HuH-7.5 (cell line): Measurements from ENCODE around the gene TEX29.

Experiments
- DNase-seq: peaks from one replicate; pipeline ENCODE4 v3.0.0; 2011; ENCODE audit warnings: low spot score

The TEX29 gene

DNA sequence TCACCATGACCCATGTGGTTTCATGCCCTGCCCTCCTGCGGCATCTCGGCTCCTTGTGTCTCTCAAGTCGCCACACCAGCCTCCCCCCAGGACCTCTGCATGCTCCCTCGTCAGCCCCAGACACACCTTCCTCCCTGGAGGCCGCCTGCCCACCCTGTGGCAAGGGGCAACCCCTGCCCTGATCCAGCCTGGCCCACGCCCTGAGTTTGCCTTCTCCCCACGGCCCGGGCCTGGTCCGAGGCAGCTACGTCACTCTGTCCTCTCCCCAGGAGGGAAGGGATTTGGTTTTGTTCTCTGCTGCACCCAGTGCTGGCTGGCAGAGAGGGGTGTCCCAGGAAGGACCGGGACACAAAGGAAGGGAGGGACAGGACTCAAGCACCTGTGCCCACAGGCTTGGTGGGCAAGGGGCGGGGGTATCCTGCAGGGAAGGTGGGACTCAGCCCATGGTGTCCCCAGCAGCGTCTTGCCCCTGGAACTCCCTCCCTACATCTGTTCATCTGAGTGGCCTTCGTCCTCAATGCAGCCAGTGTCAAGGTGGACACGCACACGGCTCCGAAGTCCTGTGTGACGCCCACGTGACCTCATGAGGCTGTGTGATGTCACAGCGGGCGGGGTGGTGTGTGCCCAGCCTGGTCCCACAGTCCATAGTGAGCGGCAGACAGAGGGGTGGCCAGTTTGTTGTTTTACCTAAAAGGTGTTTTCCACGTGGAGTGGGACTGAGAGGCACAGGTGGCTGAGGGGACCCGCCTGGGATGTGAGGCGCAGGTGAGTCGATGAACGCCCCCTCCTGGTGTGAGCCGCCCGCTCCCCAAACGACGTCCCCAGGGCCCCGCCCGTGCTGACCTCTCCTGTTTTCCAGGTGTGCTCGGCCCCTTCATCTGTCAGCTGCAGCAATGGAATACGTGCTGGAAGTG is at the start of gene TEX29:
Gene TEX29 (plus strand): TSS at position 645 of the 914 bp plus-strand sequence. CDS start 249 bp downstream, at position 894.
- no peak for DNase-seq

DNA sequence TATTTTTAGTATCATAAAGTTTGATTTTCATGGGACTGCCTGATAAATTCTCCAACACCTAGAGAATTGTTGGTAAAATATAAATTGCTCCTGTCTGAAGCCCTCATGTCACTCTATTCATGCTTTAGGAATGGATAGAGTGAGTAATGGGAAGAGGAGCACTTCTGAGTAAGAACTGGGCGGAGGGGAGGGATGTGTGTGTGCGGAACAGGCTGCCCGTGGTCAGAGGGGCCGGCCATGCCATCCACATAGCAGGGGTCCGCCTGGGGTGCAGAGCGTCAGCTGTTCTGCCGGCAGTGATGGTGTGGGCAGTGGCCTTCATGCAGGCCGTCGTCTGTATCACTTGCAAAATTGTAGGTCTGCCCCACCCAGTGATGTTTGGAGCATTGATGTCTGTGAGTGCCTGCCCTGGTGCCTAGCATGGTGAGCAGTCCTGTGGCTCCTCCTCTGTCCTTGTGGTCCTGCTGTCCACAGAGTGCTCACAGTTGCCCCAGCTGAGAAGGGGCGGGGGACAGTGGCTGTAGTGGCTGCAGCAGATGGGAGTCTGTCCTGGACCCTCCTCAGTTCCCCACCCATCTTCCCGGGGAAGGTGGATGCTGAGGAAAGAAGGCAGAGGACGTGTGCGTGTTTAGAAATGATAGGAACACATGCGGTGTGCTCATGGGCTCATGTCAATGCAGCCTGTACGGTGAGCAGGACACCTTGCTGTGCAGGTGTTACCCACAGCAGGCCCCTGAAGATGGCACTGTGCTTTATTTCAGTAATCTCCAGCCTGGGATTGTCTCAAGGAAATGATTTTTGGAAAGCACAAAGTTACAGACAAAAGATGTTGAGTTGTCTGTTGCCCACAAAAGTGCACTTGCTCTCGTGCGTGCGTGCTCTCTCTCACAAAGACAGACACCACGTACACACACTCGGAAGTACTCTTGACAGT is 49.4 kb upstream of the TEX29 start:
- DNase-seq = no peak

DNA sequence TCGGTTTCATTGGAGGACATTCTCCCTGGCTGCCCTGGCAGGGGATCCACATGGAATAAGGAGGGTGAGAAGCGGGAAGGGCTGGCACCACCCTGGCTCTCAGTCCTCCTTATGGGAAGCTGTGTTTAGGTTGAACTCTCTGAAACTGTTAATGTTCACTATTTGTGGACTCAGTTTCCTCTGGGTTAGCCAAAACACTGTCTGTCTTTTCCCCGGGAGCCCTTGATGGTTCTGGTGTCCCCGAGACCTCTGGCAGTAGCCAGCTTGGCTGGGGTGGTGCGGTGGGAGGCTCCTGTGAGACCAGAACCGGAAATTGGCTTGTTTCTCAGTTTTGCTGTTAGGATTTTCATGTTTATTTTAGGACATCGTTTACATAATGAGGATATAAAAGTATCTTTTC is 48.3 kb upstream of the TEX29 start:
- DNase-seq = no peak

DNA sequence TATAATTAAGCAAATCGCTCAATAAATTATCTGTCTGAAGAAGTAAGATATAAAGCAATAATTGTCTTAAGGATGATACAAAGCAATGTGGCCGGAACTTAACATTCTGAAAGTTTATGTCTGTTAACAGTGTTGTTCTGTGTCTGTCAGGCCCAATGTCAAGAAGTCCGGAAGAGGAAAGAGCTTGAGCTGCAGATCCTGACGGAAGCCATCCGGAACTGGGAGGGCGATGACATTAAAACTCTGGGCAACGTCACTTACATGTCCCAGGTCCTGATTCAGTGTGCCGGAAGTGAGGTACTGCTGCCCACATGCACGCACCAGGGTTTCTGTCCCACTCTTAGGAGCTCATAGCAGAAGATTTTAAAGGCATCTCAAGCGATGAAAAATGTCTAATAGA is 45.1 kb upstream of the TEX29 start:
- DNase-seq = no peak

DNA sequence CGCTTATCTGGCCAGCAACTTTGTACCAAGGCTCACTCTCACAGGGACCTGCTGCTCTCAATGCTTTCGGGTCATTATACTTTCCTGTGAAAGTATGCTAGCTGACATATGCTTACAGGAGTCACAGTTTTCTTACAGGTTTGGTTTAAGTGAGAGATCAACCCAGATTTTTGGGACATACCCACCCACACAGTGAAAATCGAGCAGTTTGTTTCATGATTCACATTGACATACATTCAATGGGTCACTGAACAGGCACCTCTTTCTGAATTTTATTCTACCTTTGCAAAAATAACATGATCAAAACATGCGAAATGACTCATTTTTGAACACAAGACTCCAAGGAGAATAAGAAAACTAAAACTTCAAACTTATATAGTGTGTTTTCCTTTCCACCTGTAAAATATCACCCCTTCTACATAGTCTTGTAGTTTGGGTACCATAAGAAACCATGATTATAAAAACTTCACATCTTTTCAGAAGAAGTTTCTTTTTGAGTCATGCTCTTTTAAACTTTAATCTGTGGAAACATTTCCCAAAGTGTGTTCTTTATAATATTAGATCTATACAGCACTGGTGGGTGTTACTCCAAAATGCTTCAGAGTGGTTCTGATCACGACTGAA is 44.3 kb upstream of the TEX29 start:
- no peak for DNase-seq

GRCh38 chr13:111278258-111278657 is 42.2 kb upstream of the TEX29 start:
- DNase-seq = no peak

- DNase-seq = no peak
Observed at GRCh38 chr13:111278743-111279652, 41.4 kb upstream of the TEX29 start.

GRCh38 chr13:111280226-111280625 is 40.2 kb upstream of the TEX29 start:
- DNase-seq = no peak

DNA sequence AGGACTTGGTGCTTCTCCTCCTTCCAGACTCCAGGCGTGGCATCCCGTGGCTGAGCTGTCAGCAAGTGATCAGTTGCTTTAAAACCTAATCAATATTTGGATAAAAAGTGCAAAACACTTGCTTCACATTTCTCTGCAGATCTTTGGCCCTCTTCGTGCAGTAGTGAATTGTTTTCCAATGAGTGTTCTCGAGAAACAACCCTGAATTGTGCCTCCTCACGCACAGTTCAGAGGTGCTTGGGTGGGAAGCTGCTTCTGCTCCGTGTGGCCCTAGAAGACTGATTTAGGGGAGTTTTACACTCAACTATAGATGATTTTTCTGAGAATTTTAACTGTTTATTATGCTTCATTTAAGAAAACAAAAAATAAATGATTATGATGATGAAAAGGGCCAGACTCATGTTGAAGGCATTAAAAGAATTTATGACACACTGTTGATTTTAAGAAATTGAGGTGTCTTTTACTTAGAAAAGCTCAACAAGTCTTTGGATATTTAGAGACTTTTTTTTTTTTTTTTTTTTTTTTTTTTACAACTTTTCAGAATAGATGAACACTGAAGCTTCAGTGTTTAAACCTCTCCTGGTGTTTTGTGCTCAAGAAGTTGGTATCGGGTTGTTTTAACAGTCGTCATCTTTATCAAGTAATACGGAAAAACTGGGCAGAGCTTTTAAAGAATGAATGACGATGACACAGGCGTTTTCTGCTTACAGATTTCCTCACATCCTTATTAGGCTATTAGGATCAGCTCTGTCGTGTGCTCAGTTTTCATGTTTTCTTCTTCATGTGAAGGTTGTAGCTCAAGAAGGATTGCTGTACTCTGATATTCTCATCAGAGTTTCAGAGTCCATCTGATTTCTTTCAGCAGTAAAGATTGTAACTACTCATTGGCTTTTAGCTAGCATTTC is 39.5 kb upstream of the TEX29 start:
- no peak for DNase-seq

GRCh38 chr13:111281751-111282311 is 38.6 kb upstream of the TEX29 start:
- DNase-seq = no peak

GRCh38 chr13:111282425-111282824 is 38.0 kb upstream of the TEX29 start:
- DNase-seq = no peak

DNA sequence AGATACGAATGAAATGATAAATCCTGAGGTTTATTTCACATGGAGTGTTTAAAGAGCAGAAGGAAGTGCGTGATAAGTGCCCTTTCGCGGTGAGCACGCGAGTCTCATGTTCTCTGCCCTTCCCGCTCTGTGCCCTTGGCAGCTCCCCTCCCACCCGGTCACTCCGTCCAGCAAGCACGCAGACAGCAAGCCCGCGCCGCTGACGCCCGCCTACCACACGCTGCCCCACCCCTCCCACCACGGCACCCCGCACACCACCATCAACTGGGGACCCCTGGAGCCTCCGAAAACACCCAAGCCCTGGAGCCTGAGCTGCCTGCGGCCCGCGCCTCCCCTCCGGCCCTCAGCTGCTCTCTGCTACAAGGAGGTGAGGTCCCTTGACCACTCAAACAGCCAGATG is 37.4 kb upstream of the TEX29 start:
- no peak for DNase-seq

DNA sequence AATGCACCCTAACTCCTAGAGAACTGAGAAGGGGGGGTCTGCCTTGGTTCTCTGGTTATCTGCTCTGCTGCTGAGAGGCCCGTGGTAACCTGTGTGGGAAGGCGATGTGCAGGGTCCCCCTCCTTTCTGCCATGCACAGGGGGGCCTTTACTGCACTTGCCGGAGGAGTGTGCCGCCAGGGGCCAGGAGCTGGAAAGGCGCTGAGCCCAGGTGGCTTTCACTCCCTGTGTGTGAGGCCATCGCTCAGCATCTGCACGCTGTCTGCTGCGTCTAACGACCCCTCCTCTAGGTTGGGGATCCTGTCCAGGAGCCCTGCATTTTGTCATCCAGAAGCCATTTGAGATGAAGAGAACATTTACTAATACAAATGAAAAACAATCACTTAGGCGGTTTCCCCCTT is 37.0 kb upstream of the TEX29 start:
- DNase-seq = no peak

DNA sequence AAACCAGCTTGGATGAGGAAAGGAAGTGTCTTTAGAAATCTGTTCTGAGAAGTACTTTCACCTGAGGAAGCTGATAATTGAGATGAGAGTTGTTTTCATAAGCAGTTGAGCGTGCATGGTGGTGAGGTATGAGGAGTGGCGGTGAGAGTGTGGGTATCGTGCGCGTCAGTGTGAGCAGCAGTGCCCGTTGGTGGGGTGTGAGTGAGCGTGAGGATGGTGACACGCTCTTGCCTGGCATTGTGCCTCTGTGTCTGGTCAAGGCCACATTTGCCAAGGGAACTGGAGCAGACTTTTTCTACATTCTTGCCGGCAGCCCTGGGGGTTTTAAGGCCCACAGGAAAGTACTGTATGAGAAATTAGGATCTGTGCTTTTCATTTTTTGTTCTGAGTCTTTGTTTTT is 36.5 kb upstream of the TEX29 start:
- DNase-seq = no peak

DNA sequence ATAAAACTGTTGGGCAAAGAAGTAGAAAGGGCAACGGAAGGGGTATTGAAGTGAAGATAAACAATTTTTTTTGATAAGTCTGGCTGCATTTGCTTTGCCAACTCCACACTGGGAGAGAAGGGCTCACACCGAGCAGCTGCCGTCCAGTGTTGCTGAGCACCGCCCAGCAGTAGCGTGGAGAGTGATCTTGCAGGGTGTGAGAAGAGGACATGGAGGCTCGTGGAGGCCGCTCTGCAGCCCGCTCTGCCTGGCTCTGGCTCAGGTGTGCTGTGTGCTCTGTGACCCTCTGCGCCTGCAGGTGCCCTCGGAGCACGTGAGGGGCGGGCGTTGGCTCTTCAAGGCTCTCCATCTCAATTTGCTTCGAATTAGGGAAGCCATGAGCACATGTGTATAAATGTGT is 35.9 kb upstream of the TEX29 start:
- DNase-seq = no peak

- DNase-seq = no peak
Observed at GRCh38 chr13:111286162-111286561, 34.3 kb upstream of the TEX29 start.

DNA sequence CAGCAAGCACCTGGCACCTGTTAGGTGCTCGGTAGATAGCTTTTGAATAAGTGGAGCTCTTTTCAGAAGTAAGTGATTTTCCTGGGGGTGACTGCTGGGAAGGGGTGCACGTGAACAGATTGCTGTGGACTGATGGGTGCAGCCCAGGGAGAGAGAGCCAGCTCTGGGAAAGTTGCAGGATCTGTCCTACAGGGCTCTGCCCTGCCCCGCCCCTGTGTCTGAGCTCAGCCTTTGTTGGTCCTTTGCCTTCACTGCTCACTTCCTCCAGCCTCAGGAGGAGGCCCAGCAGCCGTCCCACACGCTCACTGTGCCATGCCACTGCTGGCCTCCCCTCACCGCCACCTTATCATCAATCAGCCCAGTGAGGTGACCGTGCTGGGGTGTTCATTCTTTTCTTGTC is 33.7 kb upstream of the TEX29 start:
- no peak for DNase-seq

GRCh38 chr13:111287201-111287600 is 33.2 kb upstream of the TEX29 start:
- DNase-seq = no peak

GRCh38 chr13:111288276-111288675 is 32.2 kb upstream of the TEX29 start:
- no peak for DNase-seq

DNA sequence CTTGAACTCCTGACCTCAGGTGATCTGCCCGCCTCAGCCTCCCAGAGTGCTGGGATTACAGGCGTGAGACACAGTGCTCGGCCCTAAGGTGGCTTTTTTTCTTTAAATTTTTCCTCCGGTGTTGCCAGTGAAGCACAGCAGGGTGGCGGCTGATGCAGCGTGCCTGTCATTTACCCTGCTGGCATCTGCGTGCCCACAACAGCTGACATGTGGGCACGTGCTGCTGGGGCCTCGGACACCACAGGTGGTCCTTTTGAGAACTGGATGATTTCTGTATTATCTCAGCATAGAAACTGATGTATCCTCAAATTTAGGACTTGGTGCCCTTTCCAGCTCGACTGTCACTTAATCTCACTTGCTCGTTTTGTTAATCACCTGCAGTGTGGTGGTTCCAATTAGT is 31.2 kb upstream of the TEX29 start:
- DNase-seq = no peak
